BLaER1 (cell line): Measurements from ENCODE around the gene EFL1.

Experiments
- H3K27ac ChIP-seq: shearing (Covaris generic); formaldehyde crosslinking; 2 replicates; pipeline ENCODE4 v1.8.1; 2022
- H3K27me3 ChIP-seq: shearing (Covaris generic); formaldehyde crosslinking; 2 replicates; pipeline ENCODE4 v1.8.1; 2022
- H3K36me3 ChIP-seq: shearing (Covaris generic); formaldehyde crosslinking; 2 replicates; pipeline ENCODE4 v1.8.1; 2022
- H3K4me1 ChIP-seq: shearing (Covaris generic); formaldehyde crosslinking; 2 replicates; pipeline ENCODE4 v1.8.1; 2022
- H3K4me2 ChIP-seq: shearing (Covaris generic); formaldehyde crosslinking; 2 replicates; pipeline ENCODE4 v1.8.1; 2022
- H3K4me3 ChIP-seq: shearing (Covaris generic); formaldehyde crosslinking; 2 replicates; pipeline ENCODE4 v1.8.1; 2022
- H3K9ac ChIP-seq: shearing (Covaris generic); formaldehyde crosslinking; 2 replicates; pipeline ENCODE4 v1.8.1; 2022
- H3K9me3 ChIP-seq: shearing (Covaris generic); formaldehyde crosslinking; 2 replicates; pipeline ENCODE4 v1.8.1; 2022
- H4K20me1 ChIP-seq: shearing (Covaris generic); formaldehyde crosslinking; 2 replicates; pipeline ENCODE4 v1.8.1; 2022
- Cebpa-rat ChIP-seq: shearing (Covaris generic); IDR thresholded peaks from 2 replicates; pipeline ENCODE4 v1.8.1; 2022

EFL1 gene

GRCh38 chr15:82183121-82184031 lies 79.2 kb downstream of the EFL1 start:
- Histone ChIP-seq H3K27ac (no peak overlapping the region), H3K4me3 (no peak overlapping the region), H3K4me2 (no peak overlapping the region), H3K9ac (no peak overlapping the region), H3K36me3 (no peaks in the 10 kb centered on the region), H4K20me1 (no peaks in the 10 kb centered on the region), H3K9me3 (no peaks in the 10 kb centered on the region), H3K27me3 (no peaks in the 10 kb centered on the region), H3K4me1 (no peaks in the 10 kb centered on the region)
- no peak for TF ChIP-seq Cebpa-rat

GRCh38 chr15:82181371-82181770 lies 81.2 kb downstream of the EFL1 start:
- no peaks in the 10 kb centered on the region for H3K36me3 ChIP-seq
- no peaks in the 10 kb centered on the region for H3K4me1 ChIP-seq
- no peak overlapping the region for H3K9ac ChIP-seq
- no peak for TF ChIP-seq Cebpa-rat
- no peaks in the 10 kb centered on the region for H4K20me1 ChIP-seq
- no peak overlapping the region for H3K27ac ChIP-seq
- H3K27me3 ChIP-seq, result no peaks in the 10 kb centered on the region
- no peak overlapping the region for H3K4me3 ChIP-seq
- H3K9me3 ChIP-seq, result no peaks in the 10 kb centered on the region
- no peak overlapping the region for H3K4me2 ChIP-seq

DNA sequence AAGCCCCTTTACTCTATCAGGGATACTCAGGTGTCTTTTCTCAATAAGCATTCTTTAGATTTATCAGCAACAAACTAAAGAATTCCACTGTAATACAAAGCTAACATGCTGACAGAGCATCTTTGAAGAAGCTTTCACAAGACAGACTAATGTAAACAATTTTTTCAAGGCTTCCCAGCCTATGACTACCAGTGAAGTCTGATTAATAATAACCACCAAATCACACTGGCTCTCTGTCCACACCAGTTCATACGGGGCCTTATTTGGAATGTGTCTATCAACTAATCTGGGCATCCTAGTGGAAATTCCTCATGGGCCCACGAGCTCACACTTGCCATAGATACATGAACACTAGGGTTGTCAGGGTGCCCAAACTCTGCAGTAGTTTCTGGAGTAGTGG lies 84.5 kb downstream of the EFL1 start:
- no peak overlapping the region for H3K9ac ChIP-seq
- no peaks in the 10 kb centered on the region for H4K20me1 ChIP-seq
- TF ChIP-seq Cebpa-rat, result no peak
- no peaks in the 10 kb centered on the region for H3K27me3 ChIP-seq
- H3K9me3 ChIP-seq, result no peaks in the 10 kb centered on the region
- no peaks in the 10 kb centered on the region for H3K36me3 ChIP-seq
- H3K4me3 ChIP-seq, result no peak overlapping the region
- H3K4me2 ChIP-seq, result no peak overlapping the region
- no peak overlapping the region for H3K27ac ChIP-seq
- no peaks in the 10 kb centered on the region for H3K4me1 ChIP-seq

DNA sequence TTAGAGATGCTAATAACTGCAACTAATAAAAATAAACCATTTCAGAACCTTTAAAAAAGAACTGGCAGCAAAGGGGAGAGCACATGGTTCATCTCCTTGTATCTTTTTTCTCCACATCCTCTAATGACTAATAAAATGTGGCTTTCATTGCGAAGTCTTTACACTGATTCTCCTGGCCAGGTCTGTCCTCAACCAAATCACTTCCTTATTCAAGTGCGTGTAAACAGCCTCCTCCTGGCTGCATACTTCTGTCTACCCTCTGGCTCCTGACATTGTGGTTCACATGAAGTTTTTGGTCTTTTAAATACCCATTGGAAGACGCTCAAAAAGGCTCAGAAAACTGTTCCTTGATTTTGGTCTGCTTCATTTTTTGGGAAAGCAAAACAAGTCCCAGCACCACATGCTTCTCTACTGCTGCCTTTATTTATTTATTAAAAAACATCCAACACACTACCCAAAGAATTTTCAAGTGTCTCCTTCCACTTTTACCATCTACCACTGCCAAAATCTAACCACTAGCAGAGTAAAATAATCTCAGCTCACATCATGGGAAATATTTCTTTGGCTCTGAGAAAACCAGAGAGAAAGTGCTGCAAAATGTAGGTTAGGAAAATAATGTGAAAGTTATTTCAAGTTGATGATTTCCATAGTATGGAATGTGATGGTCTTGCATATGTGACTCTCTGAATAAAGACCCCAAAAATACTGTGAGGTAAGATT lies 85.1 kb downstream of the EFL1 start:
- H3K4me3 ChIP-seq, result no peak overlapping the region
- no peak for TF ChIP-seq Cebpa-rat
- no peaks in the 10 kb centered on the region for H4K20me1 ChIP-seq
- no peak overlapping the region for H3K27ac ChIP-seq
- H3K36me3 ChIP-seq, result no peaks in the 10 kb centered on the region
- no peaks in the 10 kb centered on the region for H3K4me1 ChIP-seq
- no peaks in the 10 kb centered on the region for H3K27me3 ChIP-seq
- H3K9me3 ChIP-seq, result no peaks in the 10 kb centered on the region
- H3K9ac ChIP-seq, result no peak overlapping the region
- H3K4me2 ChIP-seq, result no peak overlapping the region

GRCh38 chr15:82176542-82176941 lies 86.0 kb downstream of the EFL1 start:
- Histone ChIP-seq H3K27me3 (no peaks in the 10 kb centered on the region), H3K36me3 (no peaks in the 10 kb centered on the region), H3K9me3 (no peaks in the 10 kb centered on the region), H3K9ac (no peak overlapping the region), H3K27ac (no peak overlapping the region), H4K20me1 (no peaks in the 10 kb centered on the region), H3K4me2 (no peak overlapping the region), H3K4me3 (no peak overlapping the region), H3K4me1 (no peaks in the 10 kb centered on the region)
- TF ChIP-seq Cebpa-rat, result no peak

DNA sequence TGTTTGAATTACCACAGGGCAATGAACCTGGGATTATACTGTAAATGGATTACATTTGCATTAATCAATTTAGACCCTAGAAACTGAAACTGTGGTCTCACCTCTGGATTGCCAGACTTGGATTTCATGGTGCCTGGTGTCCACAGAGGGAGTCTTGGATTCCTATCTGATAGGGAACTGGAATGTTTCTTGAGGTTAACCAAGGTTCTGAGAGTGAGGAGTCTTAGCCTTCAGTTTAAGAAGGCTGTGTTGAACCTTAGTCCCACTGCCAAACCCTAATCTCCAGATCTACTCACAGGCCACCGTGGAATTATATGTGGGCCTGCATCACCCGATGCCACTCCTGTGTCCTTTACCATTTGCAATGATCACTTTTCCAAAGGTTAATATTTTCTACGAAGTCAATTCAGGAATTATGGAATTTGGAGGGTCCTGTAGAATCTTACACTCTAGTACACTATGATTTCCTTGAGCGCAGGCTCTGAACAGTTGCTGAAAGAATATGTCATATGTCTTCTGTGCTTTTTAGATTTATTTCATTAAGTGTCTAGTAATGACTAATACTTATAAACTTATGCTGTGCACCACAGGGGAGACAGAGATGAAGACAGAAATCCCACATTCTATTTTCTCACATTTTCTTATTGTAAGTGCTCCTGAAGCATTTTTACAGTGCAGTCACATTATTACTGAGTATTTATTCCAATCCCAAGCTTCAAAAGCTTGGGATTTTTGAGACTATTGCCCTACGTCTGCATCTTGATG lies 87.9 kb downstream of the EFL1 start:
- Histone ChIP-seq H3K4me1 (no peaks in the 10 kb centered on the region), H3K4me3 (no peak overlapping the region), H3K27me3 (no peaks in the 10 kb centered on the region), H3K36me3 (no peaks in the 10 kb centered on the region), H3K4me2 (no peak overlapping the region), H4K20me1 (no peaks in the 10 kb centered on the region), H3K27ac (no peak overlapping the region), H3K9ac (no peak overlapping the region), H3K9me3 (no peaks in the 10 kb centered on the region)
- no peak for TF ChIP-seq Cebpa-rat

DNA sequence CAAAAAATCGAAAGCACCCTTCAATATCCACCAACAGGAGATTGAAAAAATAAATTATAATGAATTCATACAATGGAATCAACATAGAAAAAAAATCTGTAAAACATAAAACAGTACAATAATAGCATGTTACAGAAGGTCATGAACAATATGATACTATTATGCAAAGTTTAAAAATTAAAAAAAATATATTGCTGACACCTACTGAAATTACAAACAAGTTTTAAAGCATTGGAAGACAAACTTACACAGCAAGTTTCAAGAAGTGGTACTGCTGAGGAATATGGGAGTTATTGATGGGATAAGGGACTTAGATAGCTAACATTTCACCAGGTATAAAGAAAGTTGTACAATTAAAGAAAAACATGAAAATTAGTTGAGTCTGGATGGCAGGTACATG lies 89.4 kb downstream of the EFL1 start:
- H3K27ac ChIP-seq, result no peak overlapping the region
- no peak overlapping the region for H3K4me3 ChIP-seq
- H3K4me1 ChIP-seq, result no peaks in the 10 kb centered on the region
- peaks cover 4% of the 10 kb centered on the region for H3K36me3 ChIP-seq
- H3K9me3 ChIP-seq, result no peaks in the 10 kb centered on the region
- H3K9ac ChIP-seq, result no peak overlapping the region
- no peak overlapping the region for H3K4me2 ChIP-seq
- no peaks in the 10 kb centered on the region for H4K20me1 ChIP-seq
- TF ChIP-seq Cebpa-rat, result no peak
- H3K27me3 ChIP-seq, result no peaks in the 10 kb centered on the region

DNA sequence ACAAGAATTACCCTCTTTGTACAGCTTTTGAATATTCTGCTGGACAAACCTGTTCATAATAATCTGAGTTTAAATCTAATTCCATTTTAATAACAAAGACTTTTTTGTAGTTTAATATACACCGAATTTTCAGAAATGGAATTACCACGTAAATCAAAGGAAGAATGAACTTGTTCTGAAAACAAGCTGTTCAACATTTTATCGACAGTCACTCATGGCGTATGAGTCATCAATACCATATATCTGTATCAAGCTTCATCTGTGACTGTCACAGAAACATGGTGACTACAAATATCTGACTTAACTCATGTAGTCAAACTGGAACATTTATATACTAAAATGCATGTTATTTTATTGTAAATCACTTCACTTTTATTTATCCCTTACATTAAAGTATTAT lies 90.0 kb downstream of the EFL1 start:
- H3K27me3 ChIP-seq, result no peaks in the 10 kb centered on the region
- TF ChIP-seq Cebpa-rat, result no peak
- H3K27ac ChIP-seq, result no peak overlapping the region
- H3K9ac ChIP-seq, result no peak overlapping the region
- peaks cover 4% of the 10 kb centered on the region for H3K36me3 ChIP-seq
- no peak overlapping the region for H3K4me2 ChIP-seq
- H3K9me3 ChIP-seq, result no peaks in the 10 kb centered on the region
- no peaks in the 10 kb centered on the region for H3K4me1 ChIP-seq
- no peaks in the 10 kb centered on the region for H4K20me1 ChIP-seq
- H3K4me3 ChIP-seq, result no peak overlapping the region

DNA sequence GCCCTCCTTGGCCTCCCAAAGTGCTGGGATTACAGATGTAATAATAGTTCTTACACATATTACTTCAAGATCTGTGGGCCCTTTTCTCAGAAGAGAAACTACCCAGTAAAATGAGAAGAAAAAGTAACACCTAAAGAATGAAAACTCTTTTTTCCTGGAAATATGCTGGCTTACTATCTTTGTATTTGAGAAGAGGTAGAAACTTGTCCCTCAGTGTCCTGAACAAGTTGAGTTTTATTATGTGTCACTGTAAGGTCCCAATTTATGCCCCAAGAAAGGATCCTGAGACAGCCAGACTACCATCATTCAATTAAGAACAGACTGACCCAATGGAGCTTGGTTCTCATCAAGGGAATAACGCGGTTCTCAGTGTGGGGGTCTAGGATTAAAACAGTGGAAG lies 93.8 kb downstream of the EFL1 start:
- no peak overlapping the region for H3K4me3 ChIP-seq
- H4K20me1 ChIP-seq, result peaks cover 7% of the 10 kb centered on the region; the same call in 1 of the 2 replicates
- no peaks in the 10 kb centered on the region for H3K9me3 ChIP-seq
- no peak for TF ChIP-seq Cebpa-rat
- H3K27ac ChIP-seq, result no peak overlapping the region
- H3K4me2 ChIP-seq, result no peak overlapping the region
- peaks cover 7% of the 10 kb centered on the region for H3K36me3 ChIP-seq
- H3K9ac ChIP-seq, result no peak overlapping the region
- no peaks in the 10 kb centered on the region for H3K27me3 ChIP-seq
- peaks cover 9% of the 10 kb centered on the region for H3K4me1 ChIP-seq
